Ectodermal cell (in vitro differentiated cells): Measurements from ENCODE around the gene C5orf22. TPM values are rescaled to one million over a fixed set of nuclear protein-coding genes. Genes with fewer than 3 reads are reported as not detected.

Experiments used
- H3K27ac ChIP-seq: 2 replicates; pipeline ENCODE4 v1.7.0; 2013; ENCODE audit warnings: mild to moderate bottlenecking, low read depth, low read length; ENCODE audit not compliant: insufficient read depth, poor library complexity, severe bottlenecking
- H3K27me3 ChIP-seq: 2 replicates; pipeline ENCODE4 v1.7.0; 2013; ENCODE audit warnings: mild to moderate bottlenecking, low read length; ENCODE audit not compliant: insufficient read depth, control insufficient read depth, poor library complexity, severe bottlenecking
- H3K36me3 ChIP-seq: one replicate; pipeline ENCODE4 v1.7.0; 2013; ENCODE audit warnings: low read length; ENCODE audit not compliant: control insufficient read depth, insufficient read depth
- H3K4me1 ChIP-seq: one replicate; pipeline ENCODE4 v1.7.0; 2013; ENCODE audit warnings: low read length; ENCODE audit not compliant: control insufficient read depth, insufficient read depth
- H3K4me3 ChIP-seq: 2 replicates; pipeline ENCODE4 v1.7.0; 2013; ENCODE audit warnings: low read depth, low read length, control low read depth; ENCODE audit not compliant: insufficient read depth
- H3K9me3 ChIP-seq: 2 replicates; pipeline ENCODE4 v1.7.0; 2013; ENCODE audit warnings: mild to moderate bottlenecking, low read length, moderate library complexity; ENCODE audit not compliant: control insufficient read depth
- WGBS, 2 experiments: methylation state at CpG; one replicate each; pipeline ENCODE4 v1.1.7; 2013; ENCODE audit warnings: missing lambda C conversion rate in 2 of 2; 5-methylcytosine and 5-hydroxymethylcytosine counted together
- polyA plus RNA-seq, 4 experiments: library from polyadenylated mRNA; stranded (reverse); fragments of 50-300 nt; gene quantifications; one replicate each; pipeline ENCODE4 v1.2.3, GENCODE V29; 2013

Gene C5orf22
- 37.9 TPM for polyA plus RNA-seq (2013, experiment 1 of 4)
- polyA plus RNA-seq (2013, experiment 2 of 4): 39.4 TPM
- 32.1 TPM for polyA plus RNA-seq (2013, experiment 3 of 4)
- 34.6 TPM for polyA plus RNA-seq (2013, experiment 4 of 4)

- Histone ChIP-seq H3K27me3 (no peaks in the 10 kb centered on the region), H3K27ac (peak within 1 kb of the TSS; percentile 78), H3K36me3 (peaks cover 32% of the 10 kb centered on the region), H3K4me3 (peak within 1 kb of the TSS; percentile 78), H3K9me3 (no peaks in the 10 kb centered on the region), H3K4me1 (peaks cover 15% of the 10 kb centered on the region)
- WGBS, 2 experiments: 0% methylated on average over 52 of the region's 52 CpGs
These were observed at the start of gene C5orf22, which contains the start of gene DROSHA for GRCh38 chr5:31531888-31532547. C5orf22 (plus strand) TSS chr5:31532301; CDS start chr5:31532393, 92 bp downstream. DROSHA (minus strand) TSS chr5:31532093; CDS start chr5:31529059, 3,034 bp downstream.

- Histone ChIP-seq H3K4me1 (no peaks in the 10 kb centered on the region), H3K27ac (no peak overlapping the region), H3K9me3 (no peaks in the 10 kb centered on the region), H3K27me3 (no peaks in the 10 kb centered on the region), H3K4me3 (no peak overlapping the region), H3K36me3 (peaks cover 5% of the 10 kb centered on the region)
- 89 to 96% methylated on average over 6 of the region's 7 CpGs for WGBS, 2 experiments
These were observed 46.5 kb upstream of the C5orf22 start for GRCh38 chr5:31485376-31486207.

- Histone ChIP-seq H3K9me3 (no peaks in the 10 kb centered on the region), H3K27ac (no peak overlapping the region), H3K27me3 (no peaks in the 10 kb centered on the region), H3K4me3 (no peak overlapping the region), H3K36me3 (peaks cover 5% of the 10 kb centered on the region), H3K4me1 (no peaks in the 10 kb centered on the region)
- WGBS, 2 experiments: 92 to 95% methylated on average over 6 of the region's 6 CpGs
These were observed 45.7 kb upstream of the C5orf22 start for GRCh38 chr5:31486441-31486840.

GRCh38 chr5:31487506-31487905 lies 44.6 kb upstream of the C5orf22 start:
- no peaks in the 10 kb centered on the region for H3K9me3 ChIP-seq
- 85 to 94% methylated on average over 2 of the region's 2 CpGs for WGBS, 2 experiments
- H3K36me3 ChIP-seq: peaks cover 9% of the 10 kb centered on the region
- no peaks in the 10 kb centered on the region for H3K27me3 ChIP-seq
- no peak overlapping the region for H3K27ac ChIP-seq
- H3K4me3 ChIP-seq: no peak overlapping the region
- no peaks in the 10 kb centered on the region for H3K4me1 ChIP-seq

GRCh38 chr5:31492869-31493268 lies 39.2 kb upstream of the C5orf22 start:
- Histone ChIP-seq H3K36me3 (peaks cover 30% of the 10 kb centered on the region), H3K9me3 (no peaks in the 10 kb centered on the region), H3K4me1 (no peaks in the 10 kb centered on the region), H3K4me3 (no peak overlapping the region), H3K27me3 (no peaks in the 10 kb centered on the region), H3K27ac (no peak overlapping the region)
- 72 to 78% methylated on average over 4 of the region's 4 CpGs for WGBS, 2 experiments

GRCh38 chr5:31495336-31495735 lies 36.8 kb upstream of the C5orf22 start:
- WGBS, 2 experiments: 84 to 97% methylated on average over 3 to 4 of the region's 4 CpGs
- H3K27ac ChIP-seq: no peak overlapping the region
- H3K9me3 ChIP-seq: no peaks in the 10 kb centered on the region
- peaks cover 41% of the 10 kb centered on the region for H3K36me3 ChIP-seq
- no peaks in the 10 kb centered on the region for H3K27me3 ChIP-seq
- no peaks in the 10 kb centered on the region for H3K4me1 ChIP-seq
- no peak overlapping the region for H3K4me3 ChIP-seq

GRCh38 chr5:31496301-31496700 lies 35.8 kb upstream of the C5orf22 start:
- Histone ChIP-seq H3K4me1 (no peaks in the 10 kb centered on the region), H3K27me3 (no peaks in the 10 kb centered on the region), H3K36me3 (peaks cover 46% of the 10 kb centered on the region), H3K9me3 (no peaks in the 10 kb centered on the region), H3K4me3 (no peak overlapping the region), H3K27ac (no peak overlapping the region)
- 92 to 100% methylated on average over 2 of the region's 2 CpGs for WGBS, 2 experiments

GRCh38 chr5:31496891-31497290 lies 35.2 kb upstream of the C5orf22 start:
- 97 to 98% methylated on average over 6 of the region's 6 CpGs for WGBS, 2 experiments
- H3K36me3 ChIP-seq: peaks cover 51% of the 10 kb centered on the region
- no peaks in the 10 kb centered on the region for H3K27me3 ChIP-seq

GRCh38 chr5:31500256-31500655 lies 31.8 kb upstream of the C5orf22 start:
- Histone ChIP-seq H3K27ac (no peak overlapping the region), H3K9me3 (no peaks in the 10 kb centered on the region), H3K4me3 (no peak overlapping the region), H3K36me3 (peaks cover 45% of the 10 kb centered on the region), H3K27me3 (no peaks in the 10 kb centered on the region), H3K4me1 (no peaks in the 10 kb centered on the region)
- WGBS, 2 experiments: 96 to 97% methylated on average over 4 of the region's 4 CpGs

More at GRCh38 chr5:31496891-31497290, 35.2 kb upstream of the C5orf22 start:
- Histone ChIP-seq H3K27ac (no peak overlapping the region), H3K4me1 (no peaks in the 10 kb centered on the region), H3K9me3 (no peaks in the 10 kb centered on the region), H3K4me3 (no peak overlapping the region)

GRCh38 chr5:31502506-31502905 lies 29.6 kb upstream of the C5orf22 start:
- Histone ChIP-seq H3K4me1 (no peaks in the 10 kb centered on the region), H3K9me3 (no peaks in the 10 kb centered on the region), H3K27me3 (no peaks in the 10 kb centered on the region), H3K27ac (no peak overlapping the region), H3K36me3 (peaks cover 28% of the 10 kb centered on the region), H3K4me3 (no peak overlapping the region)
- 98 to 99% methylated on average over 4 of the region's 4 CpGs for WGBS, 2 experiments
